Measurements from ENCODE around the gene CHRM2.
A peak's percentile ranks its signal among the peaks of the same experiment; 100 is the strongest.

Gene CHRM2

GRCh38 chr7:136957391-136957790 lies 88.9 kb downstream of the CHRM2 start:
- no peak for DNase-seq (ENCODE audit: low read depth, low spot score)

GRCh38 chr7:136958016-136958415 lies 89.6 kb downstream of the CHRM2 start:
- no peak for DNase-seq (ENCODE audit: low read depth, low spot score)

GRCh38 chr7:136964347-136964746 lies 95.9 kb downstream of the CHRM2 start:
- no peak for DNase-seq (ENCODE audit: low read depth, low spot score)

GRCh38 chr7:136966825-136967224 lies 98.4 kb downstream of the CHRM2 start:
- DNase-seq (ENCODE audit: low read depth, low spot score) = no peak

DNA sequence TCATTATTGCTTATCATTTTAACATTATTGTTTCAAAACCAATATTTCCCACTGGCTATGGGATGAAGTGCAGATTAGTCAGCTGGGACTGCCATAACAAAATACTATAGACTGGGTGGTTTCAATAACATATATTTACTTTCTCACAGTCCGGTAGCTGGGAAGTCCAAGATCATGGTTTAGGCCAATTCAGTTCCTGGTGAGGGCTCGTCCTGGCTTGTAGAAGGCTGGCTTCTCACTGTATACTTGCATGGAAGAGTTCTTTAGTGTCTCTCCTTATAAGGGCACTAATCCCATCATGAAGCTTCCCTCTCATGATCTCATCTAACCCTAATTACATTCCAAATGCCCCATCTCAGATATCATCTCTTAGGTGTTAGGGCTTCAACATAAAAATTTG lies 101.3 kb downstream of the CHRM2 start:
- no peak for DNase-seq (ENCODE audit: low read depth, low spot score)

DNA sequence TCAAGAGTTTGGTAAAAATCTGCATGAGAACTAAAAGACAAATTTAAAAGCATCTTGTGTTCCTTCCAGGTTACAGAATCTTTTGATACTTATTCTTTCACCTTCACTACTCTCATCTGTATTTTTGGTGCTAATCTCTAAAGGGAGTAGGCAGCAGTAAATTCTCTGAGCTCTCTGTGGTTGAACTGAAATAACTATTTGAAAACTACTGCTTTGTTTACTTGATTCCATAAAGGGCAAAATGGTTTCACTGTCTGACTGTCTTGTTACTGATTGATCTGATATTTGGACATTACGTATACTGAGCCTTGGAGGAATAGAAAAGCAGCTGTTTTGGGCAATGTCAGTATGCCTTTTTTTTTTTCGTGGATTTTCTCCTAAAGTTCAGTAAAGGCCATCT lies 103.3 kb downstream of the CHRM2 start:
- DNase-seq (ENCODE audit: low read depth, low spot score) = no peak

- no peak for DNase-seq (ENCODE audit: low read depth, low spot score)
Observed at GRCh38 chr7:136976504-136977251, 108.2 kb downstream of the CHRM2 start.

- DNase-seq (ENCODE audit: low read depth, low spot score) = no peak
Observed at GRCh38 chr7:136993377-136993776, 124.9 kb downstream of the CHRM2 start.

- peak; percentile 15 for DNase-seq (ENCODE audit: low read depth, low spot score)
Observed at GRCh38 chr7:136997735-136998134, 129.3 kb downstream of the CHRM2 start.

DNA sequence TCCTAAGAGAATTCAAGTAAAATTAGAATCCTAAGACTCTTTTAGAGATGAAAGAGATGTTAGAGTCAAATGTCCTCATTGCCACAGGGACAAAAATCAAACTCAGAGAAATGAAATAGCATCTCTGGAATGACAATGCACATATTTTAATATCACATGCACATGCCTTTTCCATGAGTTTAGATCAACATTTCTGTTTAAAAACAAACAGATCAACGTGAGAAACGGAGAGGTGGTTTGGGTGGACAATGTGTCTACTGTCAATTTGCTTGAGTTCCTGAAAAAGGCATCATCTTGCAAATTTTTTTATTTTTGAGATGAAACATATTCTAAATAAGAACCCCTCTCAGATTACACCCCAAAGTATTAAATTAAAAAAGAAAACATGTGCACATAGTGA lies 130.0 kb downstream of the CHRM2 start:
- no peak for DNase-seq (ENCODE audit: low read depth, low spot score)

DNA sequence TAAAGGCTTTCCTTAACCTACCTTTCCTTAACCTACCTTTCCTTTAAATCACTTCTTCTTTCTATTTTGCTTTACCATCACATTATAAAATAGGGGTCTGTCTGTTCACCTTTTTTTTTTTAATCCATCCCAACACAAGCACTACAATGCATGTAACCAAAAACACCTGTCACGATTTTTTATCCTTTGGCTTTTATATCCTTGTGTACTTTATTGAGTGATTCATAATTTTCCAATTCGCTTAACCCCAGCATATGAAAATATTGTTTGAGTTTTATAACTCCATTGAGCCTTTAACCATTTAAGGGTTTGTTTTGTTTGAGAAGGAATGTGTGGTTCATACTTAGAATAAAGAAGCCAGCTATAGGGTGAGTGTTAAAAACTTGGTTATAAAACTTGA lies 132.2 kb downstream of the CHRM2 start:
- DNase-seq (ENCODE audit: low read depth, low spot score) = no peak

- DNase-seq (ENCODE audit: low read depth, low spot score) = peak; percentile 30
Observed at GRCh38 chr7:137001041-137001440, 132.6 kb downstream of the CHRM2 start.

DNA sequence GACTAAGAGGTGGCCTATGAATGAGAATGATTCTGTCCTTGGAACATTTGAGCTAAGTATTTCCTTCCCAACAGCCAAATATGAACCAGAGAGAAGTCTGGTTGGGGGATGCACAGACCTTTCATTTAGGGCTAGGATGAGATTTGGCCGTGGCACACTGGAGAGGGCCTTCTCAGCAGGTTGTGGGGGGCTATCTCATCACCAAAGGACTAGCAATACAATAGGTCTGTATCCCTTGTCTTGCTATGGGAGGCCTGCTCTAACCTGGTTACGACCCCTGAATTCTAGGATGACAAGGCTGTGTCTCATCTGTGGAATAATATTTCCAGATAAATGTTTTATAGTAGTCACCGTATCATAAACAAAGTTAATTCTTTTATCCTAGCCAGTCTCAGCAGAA lies 133.0 kb downstream of the CHRM2 start:
- DNase-seq (ENCODE audit: low read depth, low spot score) = no peak

- no peak for DNase-seq (ENCODE audit: low read depth, low spot score)
Observed at GRCh38 chr7:137003086-137003485, 134.6 kb downstream of the CHRM2 start.

DNA sequence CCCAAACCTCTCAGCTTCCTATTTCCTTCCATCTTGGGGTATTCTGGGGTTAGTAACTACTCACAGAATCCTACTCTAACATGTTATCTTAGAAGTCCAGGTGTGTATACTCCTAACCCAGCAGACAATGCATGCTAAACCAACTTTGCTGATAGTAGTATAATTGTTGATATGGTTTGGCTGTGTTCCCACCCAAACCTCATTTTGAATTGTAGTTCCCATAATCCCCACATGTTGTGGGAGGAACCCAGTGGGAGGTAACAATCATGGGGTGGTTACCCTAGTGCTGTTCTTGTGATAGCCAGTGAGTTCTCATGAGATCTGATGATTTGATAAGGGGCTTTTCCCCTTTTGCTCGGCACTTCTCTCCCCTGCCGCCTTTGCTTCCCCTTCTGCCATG lies 135.1 kb downstream of the CHRM2 start:
- DNase-seq (ENCODE audit: low read depth, low spot score) = no peak

DNA sequence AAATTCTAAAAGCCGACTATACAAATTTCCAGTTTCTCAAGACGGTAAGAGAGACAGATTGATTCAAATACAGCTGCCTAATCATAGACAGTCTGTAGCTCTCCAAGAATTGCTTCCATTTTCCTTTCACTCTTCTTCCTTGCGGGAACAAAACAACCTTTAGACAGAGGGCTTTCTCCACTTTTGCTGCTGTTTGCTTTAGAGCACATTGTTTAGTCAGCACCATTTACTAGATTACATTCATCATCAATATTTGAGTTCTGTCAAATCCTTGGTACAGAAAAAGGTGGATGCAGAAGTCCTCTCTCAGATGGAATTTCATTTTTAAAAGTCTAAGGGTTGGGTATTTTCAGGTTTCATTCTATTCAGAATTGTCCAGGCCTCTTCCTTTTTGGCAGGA lies 137.4 kb downstream of the CHRM2 start:
- DNase-seq (ENCODE audit: low read depth, low spot score) = no peak

GRCh38 chr7:137006293-137006692 lies 137.8 kb downstream of the CHRM2 start:
- peak; percentile 20 for DNase-seq (ENCODE audit: low read depth, low spot score)

GRCh38 chr7:137007001-137007694 lies 138.7 kb downstream of the CHRM2 start:
- peak; percentile 28 for DNase-seq (ENCODE audit: low read depth, low spot score)

DNA sequence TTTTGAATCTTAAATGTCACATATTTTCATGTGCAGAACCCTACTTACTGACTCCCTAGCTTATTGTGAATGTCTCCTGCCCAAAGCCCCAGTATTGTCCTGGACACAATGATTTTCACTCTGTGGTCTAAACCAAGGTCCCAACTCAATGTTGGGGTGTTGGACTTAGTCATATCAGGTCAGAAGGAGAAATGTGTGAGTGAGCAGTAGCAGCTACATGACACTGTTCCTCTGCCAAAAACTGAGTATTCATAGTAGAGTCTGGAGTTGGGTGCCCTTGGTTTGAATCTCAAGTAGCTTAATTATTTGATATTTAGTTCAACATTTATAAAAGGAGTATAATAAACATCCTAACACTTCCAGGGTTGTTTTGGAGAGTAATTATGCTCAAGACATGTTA lies 141.0 kb downstream of the CHRM2 start:
- DNase-seq (ENCODE audit: low read depth, low spot score) = no peak

DNA sequence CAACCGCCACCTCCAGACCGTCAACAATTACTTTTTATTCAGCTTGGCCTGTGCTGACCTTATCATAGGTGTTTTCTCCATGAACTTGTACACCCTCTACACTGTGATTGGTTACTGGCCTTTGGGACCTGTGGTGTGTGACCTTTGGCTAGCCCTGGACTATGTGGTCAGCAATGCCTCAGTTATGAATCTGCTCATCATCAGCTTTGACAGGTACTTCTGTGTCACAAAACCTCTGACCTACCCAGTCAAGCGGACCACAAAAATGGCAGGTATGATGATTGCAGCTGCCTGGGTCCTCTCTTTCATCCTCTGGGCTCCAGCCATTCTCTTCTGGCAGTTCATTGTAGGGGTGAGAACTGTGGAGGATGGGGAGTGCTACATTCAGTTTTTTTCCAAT lies 146.6 kb downstream of the CHRM2 start:
- DNase-seq (ENCODE audit: low read depth, low spot score) = no peak

GRCh38 chr7:137017221-137017620 lies 148.8 kb downstream of the CHRM2 start:
- no peak for DNase-seq (ENCODE audit: low read depth, low spot score)

DNA sequence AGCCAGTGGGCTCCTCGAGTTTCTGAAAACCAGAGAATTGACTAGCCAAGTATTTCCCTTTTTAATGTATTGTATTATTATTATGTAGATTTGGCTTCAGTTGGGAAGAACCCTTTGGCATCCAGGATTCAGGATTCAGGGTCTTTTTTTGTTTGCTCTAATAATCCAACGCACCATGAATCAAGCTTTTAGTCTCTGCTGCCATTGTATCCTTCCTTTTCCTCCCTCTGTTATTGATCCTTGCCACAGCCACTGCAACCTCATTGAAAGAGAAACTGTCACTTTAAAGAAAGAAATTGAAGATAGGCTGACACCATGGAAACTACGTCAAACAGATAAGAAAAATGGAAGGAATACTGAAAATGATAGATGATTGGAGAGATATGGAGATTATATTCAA lies 150.0 kb downstream of the CHRM2 start:
- DNase-seq (ENCODE audit: low read depth, low spot score) = no peak

GRCh38 chr7:137020351-137020750 lies 151.9 kb downstream of the CHRM2 start:
- DNase-seq (ENCODE audit: low read depth, low spot score) = no peak
